ENCODE results near the gene CERS3. TPM values are rescaled to one million over a fixed set of nuclear protein-coding genes. Genes with fewer than 3 reads are reported as not detected.
A peak's percentile ranks its signal among the peaks of the same experiment; 100 is the strongest.

CERS3 gene
- total and polyA plus RNA-seq, 9 donors = 0.02 to 0.48 (median 0.15) TPM; not detected in 4

- H3K36me3 ChIP-seq = no peaks in the 10 kb centered on the region
- H3K27ac ChIP-seq = no peak overlapping the region
- no peak overlapping the region for H3K4me3 ChIP-seq
- no peaks in the 10 kb centered on the region for H3K4me1 ChIP-seq (ENCODE audit: insufficient read depth)
- DNase-seq = no peak
- no peaks in the 10 kb centered on the region for H3K27me3 ChIP-seq
- 94 to 100% (median 98%) methylated on average over 2 of the region's 2 CpGs for WGBS, 3 donors
- no peaks in the 10 kb centered on the region for H3K9me3 ChIP-seq
- TF ChIP-seq CTCF (IDR thresholded peaks at IDR 0.05) (no peak), POLR2A (IDR thresholded peaks at IDR 0.05) (no peak)
- intact Hi-C loops (cut with DNase I) = no loop called here
Measured at GRCh38 chr15:100433304-100433703, 95.4 kb downstream of the CERS3 start.

GRCh38 chr15:100430411-100430810, 98.3 kb downstream of the CERS3 start:
- no peaks in the 10 kb centered on the region for H3K27me3 ChIP-seq
- intact Hi-C loops (cut with DNase I) = no loop called here

GRCh38 chr15:100429116-100429728, 99.5 kb downstream of the CERS3 start:
- Histone ChIP-seq H3K27ac (no peak overlapping the region), H3K4me1 (ENCODE audit: insufficient read depth) (no peaks in the 10 kb centered on the region), H3K36me3 (no peaks in the 10 kb centered on the region), H3K27me3 (no peaks in the 10 kb centered on the region), H3K9me3 (no peaks in the 10 kb centered on the region), H3K4me3 (no peak overlapping the region)
- 14 to 28% (median 15%) methylated on average over 8 of the region's 8 CpGs for WGBS, 3 donors
- intact Hi-C loops (cut with DNase I) = no loop called here
- no peak for TF ChIP-seq EP300 (IDR thresholded peaks at IDR 0.05)
- TF ChIP-seq CTCF (IDR thresholded peaks at IDR 0.05) = no peak
- TF ChIP-seq POLR2A (IDR thresholded peaks at IDR 0.05) = no peak
- DNase-seq = peak; percentile 22 to 60 (median 36)

More at GRCh38 chr15:100430411-100430810, 98.3 kb downstream of the CERS3 start:
- no peak for DNase-seq
- no peaks in the 10 kb centered on the region for H3K36me3 ChIP-seq
- TF ChIP-seq CTCF (IDR thresholded peaks at IDR 0.05) (no peak), POLR2A (IDR thresholded peaks at IDR 0.05) (no peak)
- no peaks in the 10 kb centered on the region for H3K9me3 ChIP-seq
- WGBS, 3 donors = 74 to 78% (median 77%) methylated on average over 1 of the region's 1 CpG
- H3K4me3 ChIP-seq = no peak overlapping the region
- no peaks in the 10 kb centered on the region for H3K4me1 ChIP-seq (ENCODE audit: insufficient read depth)
- no peak overlapping the region for H3K27ac ChIP-seq

- intact Hi-C loops (cut with DNase I) = no loop called here
- TF ChIP-seq CTCF (IDR thresholded peaks at IDR 0.05) (no peak), POLR2A (IDR thresholded peaks at IDR 0.05) (no peak), EP300 (IDR thresholded peaks at IDR 0.05) (no peak)
Measured at GRCh38 chr15:100426937-100427336, 101.8 kb downstream of the CERS3 start.

More at GRCh38 chr15:100426937-100427336, 101.8 kb downstream of the CERS3 start:
- Histone ChIP-seq H3K27me3 (no peaks in the 10 kb centered on the region), H3K9me3 (no peaks in the 10 kb centered on the region), H3K4me3 (no peak overlapping the region), H3K27ac (no peak overlapping the region), H3K36me3 (no peaks in the 10 kb centered on the region), H3K4me1 (ENCODE audit: insufficient read depth) (no peaks in the 10 kb centered on the region)
- WGBS, 3 donors = 82 to 89% (median 83%) methylated on average over 10 of the region's 10 CpGs
- no peak for DNase-seq
